ENCODE measurements around the gene ZNF296.

Gene ZNF296

GRCh38 chr19:45082170-45082569 is 5.9 kb upstream of the ZNF296 start:
- no peak overlapping the region for H3K27ac ChIP-seq
- no peak overlapping the region for H3K4me3 ChIP-seq
- no peak for TF ChIP-seq CTCF (IDR thresholded peaks at IDR 0.05)
- DNase-seq (ENCODE audit: low spot score): no peak

DNA sequence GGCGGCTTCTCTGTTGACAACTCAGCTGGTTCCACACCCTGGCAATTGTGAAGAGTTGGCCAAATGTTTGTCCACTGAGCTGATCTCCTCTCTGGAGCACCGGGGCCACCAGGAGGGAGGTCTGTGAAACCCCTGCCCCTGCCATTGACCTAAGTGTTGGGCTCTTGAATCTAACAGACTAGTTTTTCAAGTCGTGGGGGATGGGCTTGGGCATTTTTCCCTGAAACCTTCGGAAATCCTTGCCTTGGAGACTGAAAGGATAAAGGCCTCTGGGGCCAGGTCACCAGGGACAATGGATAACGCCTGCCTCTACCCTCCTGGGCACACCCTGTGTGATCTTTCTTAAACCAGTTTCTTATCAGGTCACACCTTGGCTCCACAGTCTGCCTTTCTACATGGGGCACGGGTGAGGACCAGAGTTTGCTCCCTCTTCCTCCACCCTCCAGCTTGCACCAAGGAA is 3.7 kb upstream of the ZNF296 start:
- DNase-seq (ENCODE audit: low spot score): no peak
- H3K4me3 ChIP-seq: peak overlapping the region; percentile 85
- no peak for TF ChIP-seq CTCF (IDR thresholded peaks at IDR 0.05)
- no peak overlapping the region for H3K27ac ChIP-seq

DNA sequence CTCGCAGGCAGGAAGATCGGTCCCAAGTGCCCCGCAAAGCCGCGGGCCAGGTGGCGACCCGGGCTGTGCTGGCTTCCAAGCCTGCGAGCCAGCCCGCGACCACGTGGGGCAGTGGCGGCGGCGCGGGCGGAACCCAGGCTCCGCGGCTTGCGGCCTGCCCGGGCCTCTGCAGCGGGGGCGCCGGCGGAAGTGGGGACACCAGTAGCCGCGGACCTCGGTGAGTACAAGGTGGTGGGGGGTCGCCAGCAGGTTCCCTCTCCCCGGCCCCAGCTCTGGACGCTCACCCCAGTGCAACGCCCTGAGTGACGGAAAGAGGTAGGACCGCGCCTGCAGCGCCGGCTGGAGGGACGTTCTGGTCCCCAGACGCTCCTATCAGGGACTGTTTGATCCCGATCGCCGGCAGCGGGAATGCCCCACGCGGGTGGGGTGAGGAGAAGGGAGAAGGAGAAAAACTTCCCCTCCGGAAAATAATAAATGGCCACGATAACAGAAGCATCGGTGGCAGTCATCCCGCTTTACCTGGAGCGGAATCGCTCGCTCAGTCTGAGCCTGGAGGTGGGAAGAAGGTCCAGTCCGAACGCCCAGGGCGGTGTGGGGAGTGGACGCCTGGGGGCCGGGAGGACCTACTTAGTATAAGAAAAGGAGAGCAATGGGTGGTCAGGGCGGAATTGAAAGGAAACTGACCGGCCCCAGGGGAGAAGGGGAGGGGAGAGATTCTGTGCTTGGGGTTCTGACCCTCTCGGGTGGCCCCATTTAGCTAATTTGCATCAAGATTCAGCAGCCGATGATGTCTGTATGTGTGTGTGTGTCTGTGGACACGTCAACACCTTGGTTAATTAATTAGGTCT is 3.0 kb upstream of the ZNF296 start, which contains the start of gene GEMIN7:
Gene GEMIN7 (plus strand): TSS at position 198 of the 848 bp plus-strand sequence. CDS start 10,855 bp downstream, outside the sequence.
- peak within 1 kb of the TSS; percentile 41 to 74 for H3K27ac ChIP-seq
- DNase-seq (ENCODE audit: low spot score): no peak
- TF ChIP-seq CTCF (IDR thresholded peaks at IDR 0.05): no peak
- peak within 1 kb of the TSS; percentile 85 for H3K4me3 ChIP-seq

DNA sequence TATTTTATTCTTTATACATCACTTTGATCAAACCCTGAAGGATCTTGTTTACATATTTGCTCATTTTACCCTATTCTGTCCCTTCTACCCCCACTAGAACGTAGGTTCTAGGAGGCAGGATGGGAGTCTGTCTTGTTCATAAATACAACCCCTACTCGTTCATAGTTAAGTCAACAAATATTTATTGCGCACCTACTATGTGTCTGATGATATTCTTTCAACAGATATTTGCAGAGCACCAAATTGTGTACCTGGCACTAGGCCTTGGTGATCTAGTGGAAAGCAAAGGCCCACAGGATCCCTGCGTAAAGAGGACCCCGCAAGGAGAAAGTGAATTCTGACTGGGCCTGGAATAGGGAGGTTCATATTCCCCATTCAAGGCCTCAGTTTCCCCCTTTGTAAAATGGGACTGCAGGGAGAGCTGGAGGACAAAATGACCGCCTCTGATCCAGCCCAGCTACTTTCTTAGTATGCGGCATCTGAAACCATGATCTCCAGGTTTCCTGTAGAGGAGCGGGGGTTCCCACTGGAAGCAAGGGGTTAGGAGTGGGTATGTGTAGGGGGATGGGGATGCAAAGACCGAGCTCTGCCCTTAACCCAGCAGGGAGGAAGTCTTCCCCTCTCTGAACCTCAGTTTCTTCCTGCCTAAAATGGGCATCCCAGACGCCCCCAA is 2.2 kb upstream of the ZNF296 start:
- Histone ChIP-seq H3K27ac (peak overlapping the region in 1 of 2 donors; percentile 74), H3K4me3 (peak overlapping the region; percentile 85)
- TF ChIP-seq CTCF (IDR thresholded peaks at IDR 0.05): no peak
- no peak for DNase-seq (ENCODE audit: low spot score)

DNA sequence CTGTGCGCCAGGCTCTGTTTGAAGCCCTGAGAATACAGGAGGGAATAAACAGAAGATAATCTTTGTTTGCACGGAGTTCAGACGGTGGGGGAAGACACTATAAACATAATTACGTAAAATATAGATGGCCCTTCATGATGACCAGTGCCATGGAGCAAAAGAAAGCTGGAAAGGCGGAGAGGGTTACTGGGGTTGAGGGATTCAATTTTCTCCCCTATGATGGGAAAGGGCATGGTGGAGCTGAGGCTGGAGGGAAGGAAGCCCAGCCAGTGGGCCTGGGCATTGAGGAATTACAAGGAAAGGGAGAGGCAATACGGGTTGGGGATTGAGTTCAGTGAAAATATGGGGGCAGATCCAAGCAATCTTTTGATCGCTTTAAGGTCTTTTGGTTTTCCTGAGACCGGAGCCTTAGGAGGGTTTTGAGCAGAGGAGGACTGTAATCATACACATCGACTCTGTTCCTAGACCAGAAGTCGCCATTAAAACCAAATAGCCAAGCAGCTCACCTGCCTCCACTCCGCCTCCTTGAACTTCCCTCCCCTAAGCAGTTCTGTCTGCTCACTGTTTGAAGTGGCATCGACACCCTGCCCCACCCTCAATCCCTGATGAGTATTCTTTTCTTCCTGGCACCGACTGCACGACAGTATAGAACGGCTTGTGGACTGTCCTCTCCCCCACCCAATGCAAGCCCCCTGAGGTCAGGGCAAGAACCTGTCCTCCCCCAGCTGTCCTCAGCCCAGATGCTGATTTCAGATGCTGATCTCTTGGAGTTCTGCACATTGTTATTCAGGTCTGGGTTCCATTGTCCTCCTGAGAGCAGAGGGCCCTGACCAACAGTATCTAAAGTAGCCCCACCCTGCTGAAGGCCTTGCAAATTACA is 813 bp upstream of the ZNF296 start:
- DNase-seq (ENCODE audit: low spot score): no peak
- Histone ChIP-seq H3K4me3 (peak overlapping the region; percentile 74), H3K27ac (peak overlapping the region in 1 of 2 donors; percentile 83)
- no peak for TF ChIP-seq CTCF (IDR thresholded peaks at IDR 0.05)

DNA sequence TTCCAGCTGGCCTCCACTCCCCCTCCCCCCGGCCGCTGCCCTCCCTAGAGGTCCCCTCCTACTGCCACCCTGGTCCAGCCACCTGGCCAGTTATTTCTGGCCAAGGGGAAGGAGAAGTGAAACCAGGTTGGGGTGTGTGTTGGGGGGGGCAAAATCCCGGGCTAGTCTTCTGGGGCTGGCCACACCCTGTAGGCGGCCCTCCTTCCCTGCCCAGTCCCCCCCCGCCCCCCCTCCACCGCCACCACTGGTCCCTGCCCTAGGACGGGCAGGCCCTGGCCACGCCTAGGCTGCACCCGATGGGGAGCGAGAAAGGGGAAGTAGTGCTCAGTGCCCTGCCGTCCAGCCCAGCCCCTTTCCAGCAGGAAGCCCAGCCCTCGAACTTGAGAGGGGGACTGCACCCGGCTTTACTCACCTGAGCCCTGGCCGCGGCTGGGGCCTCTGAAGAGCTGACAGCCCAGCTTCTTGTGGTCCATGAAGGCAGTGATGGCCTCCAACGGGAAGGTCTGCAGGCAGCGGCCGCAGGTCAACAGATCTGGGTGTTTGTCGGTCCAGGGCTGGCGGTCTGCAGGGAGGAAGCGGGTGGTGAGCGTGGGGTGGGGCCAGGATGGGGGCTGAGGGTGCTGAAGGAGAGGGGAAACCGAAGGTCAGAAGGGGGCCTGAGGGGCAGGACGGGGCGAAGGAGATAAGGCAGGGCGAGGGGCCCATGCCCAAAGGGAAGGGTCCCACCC is 813 bp downstream of the ZNF296 start:
- peak; percentile 84 for DNase-seq (ENCODE audit: low spot score)
- H3K27ac ChIP-seq: peak overlapping the region in 1 of 2 donors; percentile 83

More for the DNA sequence above, 813 bp downstream of the ZNF296 start:
- H3K4me3 ChIP-seq: peak overlapping the region; percentile 74
- no peak for TF ChIP-seq CTCF (IDR thresholded peaks at IDR 0.05)

Measured in coronary artery (tissue), 2 donors.